Left kidney (tissue), 2 donors: Measurements from ENCODE around the gene AMDHD2. TPM values are rescaled to one million over a fixed set of nuclear protein-coding genes. Genes with fewer than 3 reads are reported as not detected.
A peak's percentile ranks its signal among the peaks of the same experiment; 100 is the strongest.
"Not testable (repeated sequence)": the region's sequence is repeated elsewhere in the genome, so short reads cannot be mapped to it uniquely, and the experiment has no call there.

Experiments used
- DNase-seq: peaks from one replicate; pipeline ENCODE4 v3.0.0-alpha.2; 2013
- polyA plus RNA-seq: library from polyadenylated mRNA; unstranded; fragments of 120-200 nt; gene quantifications from one replicate; pipeline ENCODE4 v1.2.1, GENCODE V29; 2013; ENCODE audit not compliant: insufficient read length

AMDHD2 gene
- polyA plus RNA-seq, 1 donor: 24.1 TPM

GRCh38 chr16:2532494-2533141 is 12.4 kb downstream of the AMDHD2 start:
- peak; percentile 60 for DNase-seq

- DNase-seq: not testable (repeated sequence)
Observed at GRCh38 chr16:2533142-2533755, 13.1 kb downstream of the AMDHD2 start.

DNA sequence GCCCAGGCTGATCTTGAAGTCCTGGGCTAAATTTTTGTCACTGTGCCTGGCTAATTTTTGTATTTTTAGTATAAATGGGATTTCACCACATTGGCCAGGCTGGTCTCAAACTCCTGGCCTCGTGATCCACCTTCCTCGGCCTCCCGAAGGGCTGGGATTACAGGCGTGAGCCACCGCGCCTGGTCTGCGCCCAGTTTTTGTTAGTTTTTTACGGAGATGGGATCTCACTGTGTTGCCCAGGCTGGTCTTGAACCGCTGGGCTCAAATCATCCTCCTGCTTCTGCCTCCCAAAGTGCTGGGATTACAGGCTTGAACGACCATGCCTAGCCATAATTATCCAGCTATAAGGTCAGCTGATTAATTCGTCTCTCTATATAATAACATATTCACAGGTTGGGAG is 13.7 kb downstream of the AMDHD2 start:
- no peak for DNase-seq

- not testable (repeated sequence) for DNase-seq
Observed at GRCh38 chr16:2534335-2534734, 14.2 kb downstream of the AMDHD2 start.

DNA sequence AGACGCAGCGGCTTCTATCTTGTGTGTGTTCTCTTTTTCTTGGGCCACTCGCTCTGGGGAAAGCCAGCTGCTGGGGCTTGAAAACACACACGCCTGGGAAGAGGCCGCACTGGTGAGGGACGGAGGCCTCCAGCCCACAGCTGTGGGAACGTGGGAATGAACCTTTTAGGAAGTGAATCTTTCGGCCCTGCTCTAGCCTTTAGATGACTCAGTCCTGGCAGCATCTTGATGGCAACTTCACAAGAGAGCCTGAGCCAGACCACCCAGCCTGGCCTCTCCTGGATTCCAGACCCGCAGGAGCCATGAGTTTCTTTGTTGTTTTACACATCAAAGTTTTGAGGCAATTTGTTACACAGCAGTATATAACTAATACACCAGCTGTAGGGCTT is 15.4 kb downstream of the AMDHD2 start:
- no peak for DNase-seq

- DNase-seq: peak; percentile 94
Observed at GRCh38 chr16:2537451-2538379, 17.5 kb downstream of the AMDHD2 start, which contains the start of gene PDPK1. TSS of gene PDPK1 (plus strand) at chr16:2538021. CDS start at chr16:2538113, 92 bp downstream.

GRCh38 chr16:2539192-2539844 is 19.1 kb downstream of the AMDHD2 start:
- DNase-seq: not testable (repeated sequence)

DNA sequence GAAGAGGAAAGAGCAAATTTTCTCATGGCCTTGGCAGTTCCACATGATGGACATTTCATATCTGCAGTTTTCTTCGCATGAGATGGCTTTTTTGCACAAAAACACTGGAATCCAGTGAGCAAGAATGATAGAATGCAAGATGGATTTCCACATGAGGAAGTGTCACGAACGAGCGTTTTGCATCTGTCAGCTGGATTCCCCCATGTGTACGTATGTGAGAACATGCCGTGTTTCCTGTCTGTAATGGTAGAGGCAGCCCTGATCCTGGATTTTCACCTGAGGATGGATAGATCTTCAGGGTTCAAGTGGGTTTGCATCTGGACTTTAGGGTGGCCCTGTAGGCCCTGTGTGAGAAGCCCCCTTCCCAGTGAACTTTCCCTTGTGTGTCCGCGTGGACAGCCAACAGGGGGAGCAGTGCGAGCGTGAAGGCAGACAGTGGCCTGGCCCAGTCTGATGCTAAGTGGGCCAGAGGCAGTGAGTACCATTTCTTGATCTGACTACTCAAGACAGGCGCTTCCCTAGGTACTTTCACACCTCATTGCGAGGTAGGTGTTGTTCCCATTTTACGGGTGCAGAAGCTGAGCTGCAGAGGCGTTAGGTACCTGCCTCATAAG is 19.8 kb downstream of the AMDHD2 start:
- not testable (repeated sequence) for DNase-seq

GRCh38 chr16:2540912-2541311 is 20.7 kb downstream of the AMDHD2 start:
- not testable (repeated sequence) for DNase-seq

- DNase-seq: not testable (repeated sequence)
Observed at GRCh38 chr16:2541409-2541808, 21.2 kb downstream of the AMDHD2 start.

GRCh38 chr16:2543771-2544170 is 23.6 kb downstream of the AMDHD2 start:
- DNase-seq: not testable (repeated sequence)

DNA sequence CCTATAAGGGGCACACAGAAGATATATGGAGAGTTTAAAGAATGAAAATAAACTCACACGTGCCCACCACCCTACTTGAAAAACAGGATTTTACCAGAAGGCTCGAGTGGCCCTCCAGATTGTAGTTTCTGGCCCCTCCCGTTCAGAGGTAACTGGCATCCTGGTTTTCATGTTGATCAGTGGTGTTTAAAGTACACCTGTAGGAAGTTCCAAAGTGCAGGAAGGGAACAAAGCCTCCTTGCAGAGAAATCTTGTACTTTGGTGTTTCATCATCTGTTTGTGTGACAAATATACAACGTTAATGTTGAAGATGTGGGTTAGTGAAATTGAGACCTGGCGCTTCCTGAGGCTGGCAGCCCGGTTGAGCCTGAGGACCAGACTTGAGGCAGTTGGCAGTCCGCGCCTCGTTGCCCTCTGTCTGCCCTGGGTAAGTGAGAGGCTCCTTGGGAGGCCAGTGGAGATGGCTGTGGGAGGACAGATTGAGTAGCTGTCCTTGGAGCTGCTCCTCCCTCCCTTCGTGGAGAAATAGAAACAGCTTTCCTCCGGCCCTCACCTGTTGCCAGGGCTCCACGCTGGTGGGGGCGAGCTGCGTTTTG is 30.2 kb downstream of the AMDHD2 start:
- DNase-seq: not testable (repeated sequence)

GRCh38 chr16:2551420-2551889 is 31.3 kb downstream of the AMDHD2 start:
- DNase-seq: not testable (repeated sequence)

- DNase-seq: not testable (repeated sequence)
Observed at GRCh38 chr16:2554709-2555425, 34.7 kb downstream of the AMDHD2 start.

DNA sequence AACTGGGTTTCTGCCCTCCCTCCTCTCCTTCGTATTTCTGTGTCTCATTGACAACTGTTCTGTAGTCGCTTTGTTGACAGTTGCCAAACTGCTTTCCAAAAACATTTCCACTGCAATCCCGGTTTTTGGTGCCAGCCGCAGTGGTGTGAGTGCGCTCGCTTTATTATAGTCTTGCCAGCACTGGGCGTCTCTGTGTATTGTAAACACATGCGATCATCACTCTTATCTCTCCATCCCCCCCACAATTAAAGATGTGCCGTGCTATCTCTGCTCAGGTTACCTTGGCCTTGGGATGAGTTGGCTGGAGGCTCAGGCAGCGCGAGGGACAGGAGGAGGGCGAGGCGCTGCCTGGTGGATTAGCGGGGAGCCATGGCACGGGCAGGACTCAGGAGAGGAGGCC is 37.0 kb downstream of the AMDHD2 start:
- not testable (repeated sequence) for DNase-seq

- DNase-seq: not testable (repeated sequence)
Observed at GRCh38 chr16:2560131-2560797, 40.1 kb downstream of the AMDHD2 start.

- not testable (repeated sequence) for DNase-seq
Observed at GRCh38 chr16:2560798-2561133, 40.6 kb downstream of the AMDHD2 start.

GRCh38 chr16:2567506-2567905 is 47.3 kb downstream of the AMDHD2 start:
- not testable (repeated sequence) for DNase-seq

DNA sequence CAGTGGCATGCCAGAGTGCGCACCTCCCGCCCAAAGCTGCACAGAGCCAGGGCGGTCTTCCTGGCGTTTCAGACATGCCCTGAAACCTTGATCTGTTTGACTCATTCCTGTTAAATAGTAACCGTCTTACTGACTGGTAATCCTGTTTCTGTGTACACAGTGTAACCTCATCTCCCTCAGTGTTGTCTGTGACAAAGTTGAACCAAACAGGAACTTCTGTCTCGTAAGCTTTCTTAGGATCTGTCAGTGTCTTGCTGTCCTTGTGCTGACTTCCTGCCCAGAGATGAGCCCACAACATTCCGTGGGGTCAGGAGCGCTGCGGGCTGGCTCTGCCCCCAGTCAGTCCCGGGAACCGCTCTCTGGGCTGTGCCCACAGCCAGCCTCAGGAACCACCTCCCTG is 48.4 kb downstream of the AMDHD2 start:
- not testable (repeated sequence) for DNase-seq

DNA sequence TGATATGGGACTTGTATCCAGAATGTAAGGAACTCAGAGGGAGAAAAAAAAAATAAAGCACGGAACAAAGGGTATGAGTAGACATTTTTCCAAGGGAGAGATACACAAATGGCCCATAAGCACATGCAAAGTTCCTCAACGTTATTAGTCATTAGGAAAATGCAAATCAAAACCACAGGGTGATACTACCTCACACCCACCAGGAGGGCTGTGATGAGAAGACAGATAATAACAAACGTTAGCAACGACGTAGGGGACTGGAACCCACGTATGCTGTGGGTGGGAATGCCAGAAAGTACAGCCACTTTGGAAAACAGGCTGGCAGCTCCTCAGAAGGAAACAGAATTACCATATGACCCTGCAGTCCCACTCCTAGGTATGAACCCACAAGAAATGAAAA is 52.5 kb downstream of the AMDHD2 start:
- DNase-seq: not testable (repeated sequence)
